HCT116 (cell line): ENCODE measurements around the gene IGFBP2. TPM values are rescaled to one million over a fixed set of nuclear protein-coding genes. Genes with fewer than 3 reads are reported as not detected.

ENCODE experiments used
- ATAC-seq: fragments of 200-7000 bp; cut with Tn5 transposase; 2 replicates; pipeline ENCODE4 v1.9.1; 2020; ENCODE audit warnings: mild to moderate bottlenecking, moderate library complexity
- BruUV-seq: library from RNA; stranded (reverse); fragments of 400-500 nt; replicated peaks from 2 replicates; lab custom pipeline; 2021; lab: Mats Ljungman, UMichigan
- CTCF ChIA-PET: fragments of 300-600 bp; sonication (Branson Sonifier 250); formaldehyde crosslinking; loops from one replicate; lab custom pipeline; 2021; ENCODE audit warnings: antibody characterized with exemption; lab: Charles Lee
- POLR2A ChIA-PET: fragments of 300-600, 350-600 bp; sonication (Branson Sonifier 250); formaldehyde crosslinking; loops from one replicate; lab custom pipeline; 2021; ENCODE audit warnings: antibody characterized with exemption; lab: Charles Lee
- RAD21 ChIA-PET, 2 experiments: fragments of 300-600 bp; sonication (Branson Sonifier 250); formaldehyde crosslinking; loops; one replicate each; lab custom pipeline; 2023; ENCODE audit warnings: low total read pairs in 2 of 2; ENCODE audit not compliant: uncharacterized antibody in 2 of 2, unreplicated experiment in 2 of 2, low non-redundant PET in 1 of 2; lab: Charles Lee
- DNase-seq: peaks from one replicate; pipeline ENCODE4 v3.0.0-alpha.2; 2010; ENCODE audit warnings: low read depth, low spot score
- H2AFZ ChIP-seq: fragments of 200-600 bp; shearing (Covaris generic), sonication (generic); 2 replicates; pipeline ENCODE4 v1.6.1; 2017; ENCODE audit warnings: low read depth, mixed run types, mixed read lengths, antibody characterized with exemption, low read length; ENCODE audit not compliant: poor library complexity, severe bottlenecking
- H3K27ac ChIP-seq: 2 replicates; pipeline ENCODE4 v1.5.1; 2012; ENCODE audit warnings: low read depth, low read length
- H3K27me3 ChIP-seq: fragments of 200-600 bp; sonication (generic); 2 replicates; pipeline ENCODE4 v1.6.1; 2016; ENCODE audit warnings: mixed run types, low read length, mixed read lengths; ENCODE audit not compliant: insufficient read depth
- H3K36me3 ChIP-seq, 2 experiments: fragments of 200-500 bp in 1 of 2; fragments of 200-600 bp in 1 of 2; sonication (Bioruptor generic) in 1 of 2; sonication (generic) in 1 of 2; 2 replicates each; pipeline versions ENCODE4 v1.5.1 to v1.6.1; 2014 to 2016; ENCODE audit warnings: low read length in 2 of 2, inconsistent platforms in 1 of 2, mixed read lengths in 1 of 2, mixed run types in 1 of 2; ENCODE audit not compliant: insufficient read depth in 2 of 2, control insufficient read depth in 1 of 2
- H3K4me1 ChIP-seq, 2 experiments: fragments of 200-600 bp in 1 of 2; sonication (generic) in 1 of 2; 2 replicates each; pipeline versions ENCODE4 v1.5.1 to v1.6.1; 2012 to 2017; ENCODE audit warnings: low read length in 2 of 2, inconsistent platforms in 1 of 2, mild to moderate bottlenecking in 1 of 2, mixed read lengths in 1 of 2, mixed run types in 1 of 2, moderate library complexity in 1 of 2; ENCODE audit not compliant: insufficient read depth in 2 of 2, control insufficient read depth in 1 of 2
- H3K4me2 ChIP-seq: fragments of 200-600 bp; sonication (generic); 2 replicates; pipeline ENCODE4 v1.6.1; 2017; ENCODE audit warnings: mixed run types, low read length, mixed read lengths
- H3K4me3 ChIP-seq, 2 experiments: fragments of 200-600 bp in 1 of 2; sonication (generic) in 1 of 2; replicated peaks in 1 of 2; 2 replicates each; pipeline ENCODE4 v1.5.1; 2011 to 2016; ENCODE audit warnings: low read length in 2 of 2, control low read depth in 1 of 2, low read depth in 1 of 2, mild to moderate bottlenecking in 1 of 2, mixed read lengths in 1 of 2, mixed run types in 1 of 2
- H3K79me2 ChIP-seq: fragments of 200-600 bp; sonication (generic); 2 replicates; pipeline ENCODE4 v1.6.1; 2017; ENCODE audit warnings: mild to moderate bottlenecking, mixed run types, low read length, moderate library complexity, mixed read lengths; ENCODE audit not compliant: insufficient read depth
- H3K9ac ChIP-seq: fragments of 200-600 bp; sonication (generic); 2 replicates; pipeline ENCODE4 v1.6.1; 2016; ENCODE audit warnings: low read length, mixed read lengths
- H3K9me2 ChIP-seq: fragments of 200-600 bp; sonication (generic), shearing (Covaris generic); 2 replicates; pipeline ENCODE4 v1.6.1; 2017; ENCODE audit warnings: mixed run types, mild to moderate bottlenecking, moderate library complexity; ENCODE audit not compliant: insufficient read depth
- H3K9me3 ChIP-seq, 2 experiments: fragments of 200-500 bp in 1 of 2; fragments of 200-600 bp in 1 of 2; sonication (Bioruptor generic) in 1 of 2; sonication (generic) in 1 of 2; 2 replicates each; pipeline ENCODE4 v1.6.1; 2014 to 2017; ENCODE audit warnings: low read length in 2 of 2, mixed read lengths in 2 of 2, inconsistent platforms in 1 of 2, low read depth in 1 of 2, mild to moderate bottlenecking in 1 of 2, mixed run types in 1 of 2, moderate library complexity in 1 of 2; ENCODE audit not compliant: control insufficient read depth in 1 of 2, insufficient read depth in 1 of 2
- H4K20me1 ChIP-seq: fragments of 200-600 bp; sonication (generic), shearing (Covaris generic); 2 replicates; pipeline ENCODE4 v1.6.1; 2017; ENCODE audit warnings: mixed run types, mild to moderate bottlenecking, moderate library complexity; ENCODE audit not compliant: insufficient read depth
- CEBPB ChIP-seq: IDR thresholded peaks from 2 replicates; pipeline ENCODE4 v1.6.1; 2012; ENCODE audit warnings: low read depth
- EZH2phosphoT487 ChIP-seq: fragments of 200-600 bp; IDR thresholded peaks from 2 replicates; pipeline ENCODE4 v1.6.1; 2018; ENCODE audit warnings: antibody characterized with exemption, borderline replicate concordance
- JUND ChIP-seq: IDR thresholded peaks from 2 replicates; pipeline ENCODE4 v1.6.1; 2012
- RAD21 ChIP-seq: IDR thresholded peaks from 2 replicates; pipeline ENCODE4 v1.6.1; 2012; ENCODE audit warnings: low read depth, mild to moderate bottlenecking
- SIN3A ChIP-seq: IDR thresholded peaks from 2 replicates; pipeline ENCODE4 v1.6.1; 2012; ENCODE audit warnings: low read depth
- SP1 ChIP-seq: IDR thresholded peaks from 2 replicates; pipeline ENCODE4 v1.6.1; 2012; ENCODE audit warnings: low read depth
- TCF7L2 ChIP-seq: IDR thresholded peaks from 2 replicates; pipeline ENCODE4 v1.7.0; 2011; ENCODE audit warnings: borderline replicate concordance, inconsistent platforms; ENCODE audit not compliant: insufficient read depth, insufficient read length; ENCODE audit errors: extremely low read depth
- YY1 ChIP-seq: IDR thresholded peaks from 2 replicates; pipeline ENCODE4 v1.6.1; 2011; ENCODE audit warnings: low read length, low read depth, moderate library complexity, mild to moderate bottlenecking; ENCODE audit not compliant: insufficient replicate concordance; ENCODE audit errors: extremely low read depth
- ZFX ChIP-seq: fragments of 450-650 bp; IDR thresholded peaks from 2 replicates; pipeline ENCODE4 v1.6.1; 2017
- intact Hi-C: fragments of 100-400 bp; cut with micrococcal nuclease; formaldehyde crosslinking; loops from 2 replicates; pipeline ENCODE4 v1.10.0; 2022
- total RNA-seq: library from RNA; stranded (reverse); gene quantifications from one replicate; pipeline ENCODE4 v1.2.1, GENCODE V29; 2021; ENCODE audit not compliant: unreplicated experiment
- TF ChIP-seq, protein P1 (sequence below): IDR thresholded peaks from 2 replicates; pipeline ENCODE4 v1.6.1; 2011; ENCODE audit warnings: mild to moderate bottlenecking, low read length, moderate library complexity; ENCODE audit not compliant: insufficient replicate concordance; ENCODE audit errors: extremely low read depth
- TF ChIP-seq, protein P2 (sequence below): IDR thresholded peaks from 2 replicates; pipeline ENCODE4 v1.6.1; 2012
- TF ChIP-seq, protein P3 (sequence below), 3 experiments: fragments of 200-600 bp in 1 of 3; sonication (generic) in 1 of 3; IDR thresholded peaks in 2 of 3; conservative IDR thresholded peaks in 1 of 3; 2 replicates each; pipeline ENCODE4 v1.5.1; 2012 to 2017; ENCODE audit warnings: low read depth in 2 of 3, low read length in 2 of 3, antibody characterized with exemption in 1 of 3, borderline replicate concordance in 1 of 3, control low read depth in 1 of 3, mild to moderate bottlenecking in 1 of 3, mixed read lengths in 1 of 3, mixed run types in 1 of 3, moderate library complexity in 1 of 3; ENCODE audit not compliant: insufficient read depth in 1 of 3

Gene IGFBP2
- total RNA-seq, 1 experiment from 2014 or later: 143 TPM

DNA sequence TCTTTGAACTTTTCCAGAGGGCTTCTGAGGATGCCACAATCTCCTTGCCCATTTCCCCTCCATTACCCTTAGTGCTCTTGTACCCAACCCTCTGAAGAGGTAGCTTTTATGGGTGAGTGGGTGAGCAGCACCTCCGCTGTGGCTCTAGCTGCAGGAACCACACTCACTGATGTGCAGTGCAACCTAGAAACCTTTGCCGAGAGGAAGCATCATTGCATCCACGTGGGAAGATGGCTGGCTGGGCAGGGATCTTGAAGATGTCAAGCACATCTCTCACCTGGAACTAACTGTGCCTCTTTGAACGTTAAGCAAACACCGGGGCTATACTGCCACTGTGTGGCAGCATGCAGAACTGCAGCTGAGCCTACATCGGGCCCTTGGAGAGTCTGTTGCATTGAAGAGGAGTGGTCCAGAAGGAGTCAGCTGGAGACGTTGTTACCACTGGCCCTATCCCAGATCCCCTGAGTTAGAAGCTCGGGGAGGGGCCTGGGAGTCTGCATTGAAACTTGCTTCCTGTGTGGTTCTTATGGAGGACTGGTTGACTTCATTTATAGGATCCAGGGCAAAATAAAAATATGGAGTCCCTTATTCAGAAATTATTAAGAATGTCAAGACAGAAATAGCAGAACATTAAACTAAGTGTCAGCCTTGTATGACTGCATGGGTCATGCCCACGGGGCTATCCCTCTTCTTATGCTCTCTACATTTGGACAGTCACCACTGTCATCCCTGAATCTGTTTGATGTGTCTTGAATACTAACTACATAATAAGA lies 33.4 kb downstream of the IGFBP2 start:
- Histone ChIP-seq H3K27ac (no peak overlapping the region), H3K79me2 (no peaks in the 10 kb centered on the region), H3K4me2 (no peak overlapping the region), H2AFZ (no peak overlapping the region), H3K27me3 (no peaks in the 10 kb centered on the region), H3K4me3 (no peak overlapping the region), H3K4me1 (no peaks in the 10 kb centered on the region), H3K9ac (no peak overlapping the region), H4K20me1 (no peaks in the 10 kb centered on the region), H3K9me3 (no peaks in the 10 kb centered on the region), H3K36me3 (peaks cover 0 to 6% of the 10 kb centered on the region in 2 experiments; a peak in 1 of 4 replicates), H3K9me2 (no peaks in the 10 kb centered on the region)
- ChIA-PET POLR2A (interaction anchor here (1.1 kb wide), 1 partner anchor 168 kb away, joined by 3 read pairs; the partner anchor contains the start of gene RPL37A), CTCF (interaction anchor here (0.6 to 10.4 kb wide), 5 partner anchors 143 to 633 kb away, joined by 3 to 142 read pairs (median 3); no protein-coding TSS in a partner anchor), RAD21 (interaction anchor here (0.7 to 2.7 kb wide), 4 partner anchors 147 to 1435 kb away, joined by 3 to 10 read pairs (median 7); no protein-coding TSS in a partner anchor)
- intact Hi-C loops: loop anchor here (1.0 to 10.0 kb wide), 4 partner anchors 147 to 632 kb away; no protein-coding TSS in a partner anchor
- ATAC-seq: peak; percentile 92
- no TSS peak for BruUV-seq
- TF ChIP-seq, protein P1, sequence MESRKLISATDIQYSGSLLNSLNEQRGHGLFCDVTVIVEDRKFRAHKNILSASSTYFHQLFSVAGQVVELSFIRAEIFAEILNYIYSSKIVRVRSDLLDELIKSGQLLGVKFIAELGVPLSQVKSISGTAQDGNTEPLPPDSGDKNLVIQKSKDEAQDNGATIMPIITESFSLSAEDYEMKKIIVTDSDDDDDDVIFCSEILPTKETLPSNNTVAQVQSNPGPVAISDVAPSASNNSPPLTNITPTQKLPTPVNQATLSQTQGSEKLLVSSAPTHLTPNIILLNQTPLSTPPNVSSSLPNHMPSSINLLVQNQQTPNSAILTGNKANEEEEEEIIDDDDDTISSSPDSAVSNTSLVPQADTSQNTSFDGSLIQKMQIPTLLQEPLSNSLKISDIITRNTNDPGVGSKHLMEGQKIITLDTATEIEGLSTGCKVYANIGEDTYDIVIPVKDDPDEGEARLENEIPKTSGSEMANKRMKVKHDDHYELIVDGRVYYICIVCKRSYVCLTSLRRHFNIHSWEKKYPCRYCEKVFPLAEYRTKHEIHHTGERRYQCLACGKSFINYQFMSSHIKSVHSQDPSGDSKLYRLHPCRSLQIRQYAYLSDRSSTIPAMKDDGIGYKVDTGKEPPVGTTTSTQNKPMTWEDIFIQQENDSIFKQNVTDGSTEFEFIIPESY: no peak
- TF ChIP-seq CEBPB: no peak
- TF ChIP-seq YY1: peak; percentile 50
- TF ChIP-seq, protein P2, sequence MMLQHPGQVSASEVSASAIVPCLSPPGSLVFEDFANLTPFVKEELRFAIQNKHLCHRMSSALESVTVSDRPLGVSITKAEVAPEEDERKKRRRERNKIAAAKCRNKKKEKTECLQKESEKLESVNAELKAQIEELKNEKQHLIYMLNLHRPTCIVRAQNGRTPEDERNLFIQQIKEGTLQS: no peak
- no peak for TF ChIP-seq ZFX
- peak; percentile 27 for TF ChIP-seq TCF7L2
- peak; percentile 98 for TF ChIP-seq RAD21
- TF ChIP-seq, protein P3, sequence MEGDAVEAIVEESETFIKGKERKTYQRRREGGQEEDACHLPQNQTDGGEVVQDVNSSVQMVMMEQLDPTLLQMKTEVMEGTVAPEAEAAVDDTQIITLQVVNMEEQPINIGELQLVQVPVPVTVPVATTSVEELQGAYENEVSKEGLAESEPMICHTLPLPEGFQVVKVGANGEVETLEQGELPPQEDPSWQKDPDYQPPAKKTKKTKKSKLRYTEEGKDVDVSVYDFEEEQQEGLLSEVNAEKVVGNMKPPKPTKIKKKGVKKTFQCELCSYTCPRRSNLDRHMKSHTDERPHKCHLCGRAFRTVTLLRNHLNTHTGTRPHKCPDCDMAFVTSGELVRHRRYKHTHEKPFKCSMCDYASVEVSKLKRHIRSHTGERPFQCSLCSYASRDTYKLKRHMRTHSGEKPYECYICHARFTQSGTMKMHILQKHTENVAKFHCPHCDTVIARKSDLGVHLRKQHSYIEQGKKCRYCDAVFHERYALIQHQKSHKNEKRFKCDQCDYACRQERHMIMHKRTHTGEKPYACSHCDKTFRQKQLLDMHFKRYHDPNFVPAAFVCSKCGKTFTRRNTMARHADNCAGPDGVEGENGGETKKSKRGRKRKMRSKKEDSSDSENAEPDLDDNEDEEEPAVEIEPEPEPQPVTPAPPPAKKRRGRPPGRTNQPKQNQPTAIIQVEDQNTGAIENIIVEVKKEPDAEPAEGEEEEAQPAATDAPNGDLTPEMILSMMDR (IDR thresholded peaks at IDR 0.05 in 2 of 3, conservative IDR thresholded peaks at IDR 0.05 in 1 of 3; ENCODE audit: borderline replicate concordance in 1 of 3, insufficient read depth in 1 of 3, low read depth in 2 of 3, low read length in 2 of 3): peak; percentile 92 to 99 (median 98)
- TF ChIP-seq JUND: no peak
- no peak for TF ChIP-seq EZH2phosphoT487
- TF ChIP-seq SP1: no peak
- TF ChIP-seq SIN3A: no peak
- peak; percentile 55 for DNase-seq
